ENCODE measurements around the gene SDK1.

GRCh38 chr7:4134204-4134603 is 833.2 kb downstream of the SDK1 start:
- TF ChIP-seq EP300 (IDR thresholded peaks at IDR 0.05) (no peak), CTCF (IDR thresholded peaks at IDR 0.05) (no peak), POLR2A (IDR thresholded peaks at IDR 0.05) (no peak), POLR2AphosphoS5 (IDR thresholded peaks at IDR 0.05) (no peak)
